IPS-15b (cell line): ENCODE data around the gene ADRB1.

ENCODE experiments used
- H3K27me3 ChIP-seq: one replicate; pipeline ENCODE4 v1.6.1; 2013; ENCODE audit warnings: low read length; ENCODE audit not compliant: control insufficient read depth, insufficient read depth
- H3K36me3 ChIP-seq: one replicate; pipeline ENCODE4 v1.6.1; 2013; ENCODE audit warnings: low read length; ENCODE audit not compliant: control insufficient read depth, insufficient read depth
- H3K4me1 ChIP-seq: one replicate; pipeline ENCODE4 v1.6.1; 2013; ENCODE audit warnings: mild to moderate bottlenecking, low read length; ENCODE audit not compliant: control insufficient read depth, insufficient read depth
- H3K4me3 ChIP-seq: one replicate; pipeline ENCODE4 v1.5.1; 2013; ENCODE audit warnings: low read depth, low read length
- H3K9ac ChIP-seq: one replicate; pipeline ENCODE4 v1.6.1; 2013; ENCODE audit warnings: low read depth, mild to moderate bottlenecking, low read length
- H3K9me3 ChIP-seq: one replicate; pipeline ENCODE4 v1.6.1; 2013; ENCODE audit warnings: mild to moderate bottlenecking, low read length; ENCODE audit not compliant: control insufficient read depth, insufficient read depth

Gene ADRB1

GRCh38 chr10:114078346-114078745 lies 34.7 kb downstream of the ADRB1 start:
- no peaks in the 10 kb centered on the region for H3K36me3 ChIP-seq
- H3K9me3 ChIP-seq, result no peaks in the 10 kb centered on the region
- H3K9ac ChIP-seq, result no peak overlapping the region
- H3K4me1 ChIP-seq, result no peaks in the 10 kb centered on the region
- H3K4me3 ChIP-seq, result no peak overlapping the region
- H3K27me3 ChIP-seq, result no peaks in the 10 kb centered on the region

GRCh38 chr10:114079421-114079820 lies 35.8 kb downstream of the ADRB1 start:
- H3K9ac ChIP-seq, result no peak overlapping the region
- H3K27me3 ChIP-seq, result no peaks in the 10 kb centered on the region
- H3K4me1 ChIP-seq, result no peaks in the 10 kb centered on the region
- no peaks in the 10 kb centered on the region for H3K9me3 ChIP-seq
- no peaks in the 10 kb centered on the region for H3K36me3 ChIP-seq
- no peak overlapping the region for H3K4me3 ChIP-seq

- Histone ChIP-seq H3K4me1 (no peaks in the 10 kb centered on the region), H3K9ac (no peak overlapping the region), H3K9me3 (no peaks in the 10 kb centered on the region), H3K27me3 (no peaks in the 10 kb centered on the region), H3K36me3 (no peaks in the 10 kb centered on the region), H3K4me3 (no peak overlapping the region)
Measured at GRCh38 chr10:114081911-114082583, 38.4 kb downstream of the ADRB1 start.

- Histone ChIP-seq H3K4me3 (no peak overlapping the region), H3K36me3 (no peaks in the 10 kb centered on the region), H3K4me1 (no peaks in the 10 kb centered on the region), H3K9ac (no peak overlapping the region), H3K27me3 (no peaks in the 10 kb centered on the region), H3K9me3 (no peaks in the 10 kb centered on the region)
Measured at GRCh38 chr10:114083040-114083439, 39.4 kb downstream of the ADRB1 start.

GRCh38 chr10:114084215-114084614 lies 40.5 kb downstream of the ADRB1 start:
- H3K4me1 ChIP-seq, result no peaks in the 10 kb centered on the region
- H3K9me3 ChIP-seq, result no peaks in the 10 kb centered on the region
- H3K9ac ChIP-seq, result no peak overlapping the region
- H3K27me3 ChIP-seq, result no peaks in the 10 kb centered on the region
- H3K4me3 ChIP-seq, result no peak overlapping the region
- no peaks in the 10 kb centered on the region for H3K36me3 ChIP-seq

- no peak overlapping the region for H3K9ac ChIP-seq
- H3K4me1 ChIP-seq, result no peaks in the 10 kb centered on the region
- no peak overlapping the region for H3K4me3 ChIP-seq
- no peaks in the 10 kb centered on the region for H3K27me3 ChIP-seq
- no peaks in the 10 kb centered on the region for H3K36me3 ChIP-seq
- no peaks in the 10 kb centered on the region for H3K9me3 ChIP-seq
Measured at GRCh38 chr10:114087255-114087654, 43.6 kb downstream of the ADRB1 start.

GRCh38 chr10:114087655-114088054 lies 44.0 kb downstream of the ADRB1 start:
- Histone ChIP-seq H3K27me3 (no peaks in the 10 kb centered on the region), H3K36me3 (no peaks in the 10 kb centered on the region), H3K9ac (no peak overlapping the region), H3K9me3 (no peaks in the 10 kb centered on the region), H3K4me3 (no peak overlapping the region), H3K4me1 (no peaks in the 10 kb centered on the region)

GRCh38 chr10:114094795-114095194 lies 51.1 kb downstream of the ADRB1 start:
- no peaks in the 10 kb centered on the region for H3K4me1 ChIP-seq
- no peak overlapping the region for H3K9ac ChIP-seq
- H3K27me3 ChIP-seq, result no peaks in the 10 kb centered on the region
- H3K36me3 ChIP-seq, result no peaks in the 10 kb centered on the region
- H3K9me3 ChIP-seq, result no peaks in the 10 kb centered on the region
- H3K4me3 ChIP-seq, result no peak overlapping the region

- no peak overlapping the region for H3K9ac ChIP-seq
- no peaks in the 10 kb centered on the region for H3K4me1 ChIP-seq
- no peaks in the 10 kb centered on the region for H3K9me3 ChIP-seq
- no peak overlapping the region for H3K4me3 ChIP-seq
- H3K36me3 ChIP-seq, result no peaks in the 10 kb centered on the region
- H3K27me3 ChIP-seq, result peaks cover 9% of the 10 kb centered on the region
Measured at GRCh38 chr10:114095559-114096337, 52.1 kb downstream of the ADRB1 start.
